Cardiac fibroblast (primary cell): Measurements from ENCODE around the gene AXIN2.
A peak's percentile ranks its signal among the peaks of the same experiment; 100 is the strongest.

Experiments
- DNase-seq, 2 donors: peaks; one replicate each; pipeline versions ENCODE4 v3.0.0 to v3.0.0-alpha.2; 2010; ENCODE audit warnings: low read depth in 2 of 2
- H3K4me3 ChIP-seq, 2 donors: replicated peaks in 1 of 2; 1 replicate in 1 of 2; 2 replicates in 1 of 2; pipeline ENCODE4 v1.5.1; 2011; ENCODE audit warnings: low read depth in 2 of 2, low read length in 2 of 2, mild to moderate bottlenecking in 2 of 2, moderate library complexity in 1 of 2
- TF ChIP-seq, protein P1 (sequence below): IDR thresholded peaks from one replicate; pipeline ENCODE4 v1.5.1; 2011; ENCODE audit warnings: low read depth, mild to moderate bottlenecking, low read length, inconsistent platforms

The AXIN2 gene

DNA sequence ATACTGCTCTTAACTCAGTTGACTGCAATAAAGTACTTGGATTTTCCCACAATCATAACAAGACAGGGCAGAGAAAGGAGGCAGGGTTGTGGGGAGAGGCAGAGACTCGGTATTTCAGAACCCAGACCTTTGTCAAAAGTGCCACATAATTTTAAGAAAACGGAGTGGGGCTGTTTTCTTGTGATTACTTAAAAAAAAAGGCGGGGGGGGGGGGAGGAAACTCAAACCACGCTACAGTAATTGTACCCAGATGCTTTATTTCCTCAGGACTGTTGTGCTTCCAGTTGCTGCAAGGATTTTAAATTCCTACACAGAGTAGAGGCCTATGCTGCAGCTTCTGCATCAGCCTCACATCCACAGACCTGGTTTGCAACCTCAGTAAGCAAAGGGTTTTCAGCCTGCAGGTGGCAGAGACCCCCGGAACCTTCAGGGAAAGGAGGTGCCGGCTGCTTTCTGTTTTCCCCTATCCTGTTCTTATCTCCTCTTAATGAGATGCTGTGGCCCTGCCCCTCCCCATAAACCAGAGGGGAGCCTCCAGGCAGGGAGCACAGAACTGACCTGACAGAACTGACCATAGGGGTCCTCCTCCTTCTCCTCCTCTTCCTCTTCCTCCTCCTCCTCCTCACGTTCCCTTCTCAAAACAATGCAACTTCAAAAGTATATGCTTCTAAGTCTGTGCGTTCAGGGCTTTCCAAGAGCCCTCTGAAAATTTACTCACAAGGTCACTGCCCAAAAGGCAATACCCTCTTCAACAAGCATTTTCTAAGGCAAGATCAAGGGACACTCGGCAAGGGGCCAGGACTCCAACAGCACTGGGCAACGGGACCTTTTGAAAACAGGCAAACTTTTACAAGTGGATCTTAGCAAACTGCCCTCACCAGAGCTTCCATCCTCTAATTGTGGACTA is 7.5 kb downstream of the AXIN2 start:
- TF ChIP-seq, protein P1, sequence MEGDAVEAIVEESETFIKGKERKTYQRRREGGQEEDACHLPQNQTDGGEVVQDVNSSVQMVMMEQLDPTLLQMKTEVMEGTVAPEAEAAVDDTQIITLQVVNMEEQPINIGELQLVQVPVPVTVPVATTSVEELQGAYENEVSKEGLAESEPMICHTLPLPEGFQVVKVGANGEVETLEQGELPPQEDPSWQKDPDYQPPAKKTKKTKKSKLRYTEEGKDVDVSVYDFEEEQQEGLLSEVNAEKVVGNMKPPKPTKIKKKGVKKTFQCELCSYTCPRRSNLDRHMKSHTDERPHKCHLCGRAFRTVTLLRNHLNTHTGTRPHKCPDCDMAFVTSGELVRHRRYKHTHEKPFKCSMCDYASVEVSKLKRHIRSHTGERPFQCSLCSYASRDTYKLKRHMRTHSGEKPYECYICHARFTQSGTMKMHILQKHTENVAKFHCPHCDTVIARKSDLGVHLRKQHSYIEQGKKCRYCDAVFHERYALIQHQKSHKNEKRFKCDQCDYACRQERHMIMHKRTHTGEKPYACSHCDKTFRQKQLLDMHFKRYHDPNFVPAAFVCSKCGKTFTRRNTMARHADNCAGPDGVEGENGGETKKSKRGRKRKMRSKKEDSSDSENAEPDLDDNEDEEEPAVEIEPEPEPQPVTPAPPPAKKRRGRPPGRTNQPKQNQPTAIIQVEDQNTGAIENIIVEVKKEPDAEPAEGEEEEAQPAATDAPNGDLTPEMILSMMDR = no peak
- H3K4me3 ChIP-seq = no peak overlapping the region
- no peak for DNase-seq

- no peak overlapping the region for H3K4me3 ChIP-seq
- DNase-seq = peak; percentile 63 to 74
- TF ChIP-seq, protein P1 = no peak
These were observed 8.3 kb downstream of the AXIN2 start for GRCh38 chr17:65553009-65553645.

DNA sequence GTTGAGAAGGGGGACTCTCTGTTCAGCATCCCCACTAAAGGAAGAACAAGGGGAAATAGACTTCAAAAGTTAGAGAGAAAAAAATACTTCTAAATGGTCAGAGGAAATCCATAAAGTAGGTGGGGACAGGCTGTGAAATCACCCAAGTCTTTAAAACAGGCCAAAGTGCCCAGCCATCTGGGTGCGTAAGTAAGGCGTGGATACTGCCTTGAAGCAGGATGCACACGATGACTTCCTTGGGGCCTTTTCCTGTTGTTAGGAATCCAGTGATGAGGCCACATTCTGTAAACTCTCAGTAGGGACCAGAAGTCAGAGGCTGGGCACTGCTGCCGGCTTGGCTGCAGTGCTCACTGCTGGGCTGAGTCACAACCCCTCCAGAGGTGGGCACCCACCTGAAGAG is 9.2 kb downstream of the AXIN2 start:
- no peak for DNase-seq
- no peak overlapping the region for H3K4me3 ChIP-seq
- TF ChIP-seq, protein P1 = no peak

- no peak for DNase-seq
- H3K4me3 ChIP-seq = no peak overlapping the region
- TF ChIP-seq, protein P1 = no peak
These were observed 10.0 kb downstream of the AXIN2 start for GRCh38 chr17:65551267-65552040.

DNA sequence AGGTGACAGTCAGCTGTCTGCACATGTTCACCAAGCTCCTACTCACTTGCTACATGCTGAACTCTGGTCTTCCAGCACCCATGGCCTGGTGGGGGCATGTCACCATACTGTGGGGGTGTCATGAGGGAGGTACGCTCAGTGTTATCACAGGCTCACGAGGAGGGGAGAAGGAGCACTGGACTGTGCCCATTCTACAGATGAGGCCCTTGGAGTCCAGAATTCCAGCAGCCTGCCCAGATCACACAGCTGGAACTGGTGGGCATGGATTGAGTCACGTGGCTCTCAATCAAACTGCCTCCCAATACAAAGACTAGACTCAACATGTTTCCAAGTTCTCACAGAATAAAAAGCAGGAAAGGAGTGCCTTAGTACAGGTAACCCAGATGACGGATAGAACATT is 10.7 kb downstream of the AXIN2 start:
- TF ChIP-seq, protein P1 = no peak
- no peak for DNase-seq

GRCh38 chr17:65550075-65550662 is 11.3 kb downstream of the AXIN2 start:
- TF ChIP-seq, protein P1 = no peak
- no peak for DNase-seq
- H3K4me3 ChIP-seq = no peak overlapping the region

More for the DNA sequence above, 10.7 kb downstream of the AXIN2 start:
- no peak overlapping the region for H3K4me3 ChIP-seq
